ENCODE results near the gene S1PR4. TPM values are rescaled to one million over a fixed set of nuclear protein-coding genes. Genes with fewer than 3 reads are reported as not detected.

Gene S1PR4
- polyA plus RNA-seq, 1 donor = 0.34 TPM

DNA sequence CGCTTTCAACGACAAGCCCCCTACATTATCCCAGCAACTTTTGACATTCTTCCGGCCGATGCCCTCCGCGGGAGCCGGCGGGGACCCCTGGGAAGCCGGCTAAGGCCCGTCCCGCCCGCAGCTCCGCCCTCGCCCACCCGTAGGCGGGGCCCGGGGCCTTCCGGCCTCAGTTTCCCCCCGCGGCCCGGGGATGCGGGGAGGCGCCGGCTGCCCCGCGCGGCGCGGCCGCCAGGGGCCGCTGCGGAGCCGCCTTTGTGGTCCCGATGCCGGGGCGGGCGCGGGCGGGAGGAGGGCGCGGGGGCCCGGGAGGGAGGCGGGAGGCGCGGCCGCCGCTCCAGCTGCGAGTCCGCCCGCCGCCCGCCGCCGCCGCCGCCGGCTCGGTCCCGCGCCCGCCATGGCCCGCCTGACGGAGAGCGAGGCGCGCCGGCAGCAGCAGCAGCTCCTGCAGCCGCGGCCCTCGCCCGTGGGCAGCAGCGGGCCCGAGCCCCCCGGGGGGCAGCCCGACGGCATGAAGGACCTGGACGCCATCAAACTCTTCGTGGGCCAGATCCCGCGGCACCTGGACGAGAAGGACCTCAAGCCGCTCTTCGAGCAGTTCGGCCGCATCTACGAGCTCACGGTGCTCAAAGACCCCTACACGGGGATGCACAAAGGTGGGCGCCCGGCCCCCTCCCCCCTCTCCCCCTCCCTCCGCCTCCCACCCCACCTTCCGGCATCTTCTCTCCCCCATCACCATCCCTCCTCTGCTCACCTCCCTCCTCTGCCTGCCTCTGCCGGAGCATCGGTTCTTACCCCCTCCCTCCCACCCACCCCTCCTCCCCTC is 46.0 kb downstream of the S1PR4 start, which contains the start of gene CELF5:
CELF5 (plus strand) TSS at position 316 of the 823 bp plus-strand sequence; CDS start at position 395, 79 bp downstream.
- peak; percentile 53 for DNase-seq

DNA sequence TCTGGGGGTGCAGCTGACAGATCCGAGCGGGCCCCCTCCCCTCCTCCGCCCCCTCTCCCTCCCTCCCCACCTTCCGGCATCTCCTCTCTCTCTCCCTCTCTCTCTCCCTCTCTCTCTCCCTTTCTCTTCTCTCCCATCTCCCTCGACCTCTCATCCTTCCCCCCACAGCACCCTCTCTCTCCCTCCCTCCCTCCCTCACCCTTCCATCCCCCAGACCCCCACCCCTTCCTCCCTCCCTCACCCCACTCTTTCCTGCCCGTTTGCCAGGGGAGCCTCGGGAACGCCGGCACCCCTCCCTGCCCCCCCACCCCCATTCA is 46.6 kb downstream of the S1PR4 start:
- DNase-seq = no peak

DNA sequence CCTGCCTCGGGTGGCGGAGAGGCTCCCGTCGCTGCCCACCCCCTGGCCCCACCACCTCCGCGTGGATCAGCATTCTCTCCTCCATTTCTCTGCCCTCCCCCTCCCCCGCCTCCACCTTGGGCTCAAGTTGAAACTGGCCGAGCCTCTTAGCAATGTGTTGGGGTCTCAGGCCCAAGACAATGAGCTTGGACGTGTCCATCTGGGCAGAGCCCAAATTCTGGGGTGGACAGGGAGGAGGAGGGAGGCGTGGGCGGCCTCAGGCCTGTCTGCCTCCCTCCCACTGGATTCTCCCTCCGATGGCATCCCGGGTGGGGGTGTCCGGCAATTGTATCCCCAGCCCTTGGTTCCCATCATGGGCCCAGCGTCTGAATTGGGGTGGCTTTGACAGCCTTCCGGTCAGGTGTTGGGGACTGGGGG is 47.1 kb downstream of the S1PR4 start:
- no peak for DNase-seq

DNA sequence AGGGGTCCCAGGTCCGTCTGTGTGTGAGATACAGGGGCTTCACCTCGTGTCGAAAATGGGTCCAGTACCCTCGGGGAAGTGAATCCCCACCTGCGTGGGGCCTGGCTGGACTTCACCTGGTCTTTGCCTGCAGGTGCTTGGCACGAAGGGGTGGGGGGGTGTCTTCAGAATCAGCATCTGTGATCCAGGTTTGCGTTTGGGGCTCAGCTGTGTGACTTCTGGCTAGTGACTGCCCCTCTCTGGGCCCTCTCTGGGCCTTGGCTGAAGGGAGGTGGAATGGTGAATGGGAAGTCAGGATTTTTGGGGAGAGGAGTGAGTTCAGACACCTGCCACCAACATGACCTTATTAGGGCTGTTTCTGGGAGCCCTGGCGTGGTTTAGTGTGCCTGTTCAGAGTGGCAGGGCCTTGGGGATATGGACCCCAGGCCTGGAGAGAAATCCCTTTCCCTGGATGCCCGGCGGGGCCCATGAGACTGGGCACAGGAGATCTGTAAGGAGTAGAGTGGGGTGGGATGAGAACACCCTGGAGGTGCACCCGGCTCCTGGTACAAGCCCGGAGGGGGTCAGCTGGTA is 48.6 kb downstream of the S1PR4 start:
- DNase-seq = no peak

DNA sequence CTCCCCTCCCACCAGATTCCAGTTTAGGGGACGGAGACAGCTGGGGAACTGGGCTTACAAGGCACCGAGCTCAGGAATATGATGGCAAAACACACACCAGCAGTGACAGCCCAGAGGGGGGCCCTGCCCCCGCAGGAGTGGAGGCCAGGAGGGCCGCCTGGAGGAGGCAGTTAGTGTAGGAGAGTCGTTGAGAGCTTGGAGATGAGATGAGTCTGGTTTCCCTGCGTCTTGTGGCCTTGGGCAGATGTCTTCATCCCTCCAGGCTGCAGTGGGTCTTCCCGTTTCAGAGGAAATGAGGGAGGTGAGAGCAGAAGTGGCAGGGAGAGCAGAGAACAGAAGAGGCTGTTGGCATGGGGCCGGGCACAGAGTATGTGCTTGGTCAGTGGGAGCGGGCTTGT is 50.8 kb downstream of the S1PR4 start:
- no peak for DNase-seq

Other genes starting within 250 kb of the S1PR4 start
- 4.0 TPM for gene ZNF77, start 233.8 kb upstream of the S1PR4 start, polyA plus RNA-seq (ENCODE audit: insufficient read length)
- 0.74 TPM for gene TLE6, start 201.2 kb upstream of the S1PR4 start, polyA plus RNA-seq (ENCODE audit: insufficient read length)
- 30.8 TPM for gene TLE2, start 149.5 kb upstream of the S1PR4 start, polyA plus RNA-seq (ENCODE audit: insufficient read length)
- 691 TPM for gene TLE5, start 116.3 kb upstream of the S1PR4 start, polyA plus RNA-seq (ENCODE audit: insufficient read length)
- 66.2 TPM for gene GNA11, start 84.4 kb upstream of the S1PR4 start, polyA plus RNA-seq (ENCODE audit: insufficient read length)
- gene GNA15, start 42.7 kb upstream of the S1PR4 start, polyA plus RNA-seq (ENCODE audit: insufficient read length) = 2.6 TPM
- 35.9 TPM for gene NCLN, start 7.2 kb downstream of the S1PR4 start, polyA plus RNA-seq (ENCODE audit: insufficient read length)
- 0.08 TPM for gene CELF5, start 45.9 kb downstream of the S1PR4 start, polyA plus RNA-seq (ENCODE audit: insufficient read length)
- 51.4 TPM for gene NFIC, start 187.8 kb downstream of the S1PR4 start, polyA plus RNA-seq (ENCODE audit: insufficient read length)

Data from hindlimb muscle (tissue), 1 donor.